IPS-18c (cell line): ENCODE results near the gene SOX5.
"Not testable (repeated sequence)": the region's sequence is repeated elsewhere in the genome, so short reads cannot be mapped to it uniquely, and the experiment has no call there.

ENCODE experiments used
- H3K4me3 ChIP-seq: 2 replicates; pipeline ENCODE4 v1.7.0; 2013; ENCODE audit warnings: low read depth, mild to moderate bottlenecking, low read length, moderate library complexity; ENCODE audit not compliant: insufficient read depth
- H3K9me3 ChIP-seq: one replicate; pipeline ENCODE4 v1.6.1; 2013; ENCODE audit warnings: mild to moderate bottlenecking, low read length, moderate library complexity; ENCODE audit not compliant: control insufficient read depth, insufficient read depth

Gene SOX5

DNA sequence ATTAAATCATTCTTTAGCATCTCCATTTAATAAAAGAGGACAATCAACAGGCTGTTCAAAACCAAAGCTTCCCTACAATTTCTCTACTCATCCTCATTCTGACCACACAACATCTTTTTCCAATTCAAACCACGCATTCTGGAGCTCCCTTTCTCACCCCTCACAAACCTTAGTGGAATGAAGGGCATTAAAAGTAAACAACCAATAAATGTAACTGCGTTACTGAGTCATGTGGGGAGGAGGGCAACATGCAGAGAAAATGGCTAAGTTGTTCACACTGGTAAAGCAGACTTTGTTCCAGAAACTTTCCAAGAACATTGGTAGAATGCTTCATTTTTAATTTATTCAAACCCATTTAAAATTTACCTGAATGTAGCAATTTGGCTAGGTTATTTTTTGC is 19.6 kb downstream of the SOX5 start:
- H3K9me3 ChIP-seq, result no peaks in the 10 kb centered on the region

DNA sequence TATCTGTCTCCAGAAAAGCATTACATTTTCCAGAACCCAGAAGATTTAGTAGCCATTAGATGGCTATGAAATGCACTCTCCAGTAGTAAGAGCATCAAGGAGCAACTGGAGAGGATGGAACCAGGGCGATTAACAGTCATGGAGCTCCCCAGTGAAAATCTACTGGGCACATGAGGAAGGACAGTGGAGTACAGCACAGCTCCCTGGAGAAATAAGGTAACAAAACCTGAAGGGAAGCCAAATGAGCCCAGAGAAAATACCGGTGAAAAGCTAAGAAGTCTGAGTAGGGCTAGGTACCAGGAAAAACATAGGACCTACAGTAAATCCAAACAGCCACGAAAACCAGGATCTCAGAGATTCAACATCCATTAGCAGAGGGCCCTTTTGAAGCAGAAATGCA is 21.6 kb downstream of the SOX5 start:
- H3K9me3 ChIP-seq, result no peaks in the 10 kb centered on the region
- H3K4me3 ChIP-seq, result no peak overlapping the region

More for the DNA sequence above, 19.6 kb downstream of the SOX5 start:
- H3K4me3 ChIP-seq, result no peak overlapping the region

DNA sequence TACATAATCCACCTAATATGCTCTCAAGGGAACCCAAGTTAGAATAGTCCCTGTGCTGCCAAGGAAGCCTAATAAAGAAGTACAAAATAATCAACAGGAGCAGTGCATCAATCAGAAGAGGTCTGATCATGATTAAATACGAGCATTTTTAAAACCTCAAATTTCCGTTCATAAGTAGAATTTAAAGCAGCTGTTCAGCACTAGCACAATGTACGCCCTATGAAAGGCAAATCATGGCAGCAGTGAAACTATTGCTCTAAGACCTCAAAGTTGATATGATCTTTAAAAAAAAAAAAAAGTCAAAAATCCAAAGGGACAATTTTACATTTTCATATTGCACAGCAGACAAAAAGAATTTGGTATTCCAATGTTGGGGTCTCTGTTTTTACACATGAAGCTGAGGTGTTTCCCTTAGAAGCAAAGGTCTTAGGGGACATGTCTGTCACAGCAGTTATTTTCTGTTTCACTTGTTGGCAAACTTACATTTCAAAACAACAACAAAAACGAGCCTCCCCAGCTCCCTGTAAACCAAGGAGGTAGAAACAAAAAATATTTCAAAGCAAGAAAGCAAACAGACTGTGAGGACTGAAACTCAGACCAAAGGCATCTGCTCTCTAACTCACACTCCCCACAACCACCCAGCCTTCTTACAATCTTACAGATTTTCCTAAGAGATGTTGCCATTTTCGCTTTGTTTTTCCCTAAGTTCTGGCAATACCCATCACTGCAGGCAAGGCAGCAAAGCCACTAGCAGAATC is 28.2 kb downstream of the SOX5 start:
- H3K9me3 ChIP-seq, result no peaks in the 10 kb centered on the region
- no peak overlapping the region for H3K4me3 ChIP-seq

DNA sequence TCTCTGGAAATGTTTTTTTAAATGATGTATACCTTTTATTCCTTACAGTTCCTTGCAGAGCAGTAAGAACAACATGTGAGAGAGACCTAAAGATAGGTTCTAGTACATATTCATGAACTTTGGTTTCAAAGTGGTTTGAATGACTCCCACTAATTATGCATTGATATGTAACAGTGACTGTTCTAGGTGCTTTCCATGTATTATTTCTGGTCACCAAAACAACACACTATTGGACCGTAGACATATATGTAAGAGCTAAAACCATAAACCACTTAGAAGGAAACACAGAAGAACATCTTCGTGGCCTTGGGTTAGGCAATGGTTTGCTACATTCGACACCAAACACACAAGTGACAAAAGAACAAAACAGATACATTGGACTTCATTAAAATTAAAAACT is 37.9 kb downstream of the SOX5 start:
- Histone ChIP-seq H3K4me3 (no peak overlapping the region), H3K9me3 (no peaks in the 10 kb centered on the region)

DNA sequence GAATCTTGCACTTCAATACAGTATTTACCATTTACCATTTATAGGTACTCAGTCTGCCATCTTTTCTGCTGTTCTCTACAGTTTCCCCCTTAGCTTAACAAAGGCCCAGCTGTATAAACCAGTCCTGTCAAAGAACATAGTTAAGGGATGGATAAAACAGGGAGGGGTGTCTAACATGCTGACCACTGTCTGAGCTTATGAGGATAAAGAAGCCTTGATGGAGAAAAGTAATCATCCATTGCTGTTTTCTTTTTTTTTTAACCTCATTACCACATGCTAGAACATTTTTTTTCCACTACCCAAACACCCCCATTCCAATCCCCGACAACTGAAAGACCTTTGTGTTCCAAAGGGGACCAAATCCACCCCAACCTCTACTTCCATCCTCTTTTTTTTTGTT is 39.9 kb downstream of the SOX5 start:
- H3K9me3 ChIP-seq, result no peaks in the 10 kb centered on the region
- H3K4me3 ChIP-seq, result no peak overlapping the region

DNA sequence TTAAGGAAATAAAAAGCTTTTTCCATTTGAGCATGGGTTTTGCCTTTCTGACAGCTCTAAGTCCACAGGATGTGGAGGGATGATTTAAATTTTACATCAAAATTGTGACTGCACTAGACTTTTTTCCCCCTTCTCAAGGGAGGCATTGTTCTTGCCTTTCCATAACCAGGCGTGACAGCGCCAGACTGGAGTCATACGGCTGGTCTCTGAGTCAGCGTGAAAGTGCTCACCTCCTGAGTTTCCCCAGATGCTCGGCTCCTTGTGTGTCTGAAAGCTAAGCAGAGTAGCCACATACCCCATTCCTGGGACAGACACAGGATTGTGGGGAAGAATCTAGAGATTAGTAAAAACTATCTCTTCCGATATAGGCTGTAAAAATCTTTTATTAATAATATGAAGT is 43.1 kb downstream of the SOX5 start:
- Histone ChIP-seq H3K9me3 (no peaks in the 10 kb centered on the region), H3K4me3 (no peak overlapping the region)

DNA sequence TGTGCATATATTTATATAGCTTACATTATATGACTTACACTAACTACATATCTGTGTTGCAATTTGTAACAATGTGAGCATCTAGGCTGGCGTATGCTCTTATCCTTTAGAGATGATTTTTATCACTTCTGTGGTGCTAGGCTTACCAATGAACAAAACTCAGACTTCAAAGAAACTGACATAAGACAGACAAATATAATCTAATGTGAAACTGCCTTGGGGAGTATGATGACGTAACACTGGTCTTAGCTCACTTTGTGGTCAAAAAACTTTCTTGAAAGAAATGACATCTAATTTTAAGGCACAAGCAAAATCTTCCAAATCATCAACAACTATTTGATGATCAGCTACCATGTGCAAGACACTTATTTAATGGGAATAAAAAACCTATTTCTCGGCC is 50.0 kb downstream of the SOX5 start:
- no peak overlapping the region for H3K4me3 ChIP-seq
- H3K9me3 ChIP-seq, result no peaks in the 10 kb centered on the region

DNA sequence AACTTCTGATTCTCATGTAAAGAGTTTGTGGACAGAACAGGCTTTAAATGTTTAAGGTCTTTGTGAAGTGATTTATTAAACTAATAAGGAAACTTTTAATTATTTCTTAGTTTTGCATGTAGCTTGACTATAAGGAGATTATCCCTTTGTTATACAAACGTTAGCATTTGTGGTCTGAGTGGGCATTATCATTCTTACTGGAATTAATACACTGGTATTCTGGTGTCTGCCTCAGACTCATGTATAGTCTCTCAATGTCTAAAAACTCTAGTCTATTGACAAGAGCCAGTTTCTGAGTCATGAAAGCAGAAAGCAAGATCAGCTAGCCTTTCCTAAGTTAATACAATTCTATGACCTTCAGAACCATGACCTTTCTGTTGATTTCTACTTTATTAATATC is 51.3 kb downstream of the SOX5 start:
- H3K9me3 ChIP-seq, result no peaks in the 10 kb centered on the region

DNA sequence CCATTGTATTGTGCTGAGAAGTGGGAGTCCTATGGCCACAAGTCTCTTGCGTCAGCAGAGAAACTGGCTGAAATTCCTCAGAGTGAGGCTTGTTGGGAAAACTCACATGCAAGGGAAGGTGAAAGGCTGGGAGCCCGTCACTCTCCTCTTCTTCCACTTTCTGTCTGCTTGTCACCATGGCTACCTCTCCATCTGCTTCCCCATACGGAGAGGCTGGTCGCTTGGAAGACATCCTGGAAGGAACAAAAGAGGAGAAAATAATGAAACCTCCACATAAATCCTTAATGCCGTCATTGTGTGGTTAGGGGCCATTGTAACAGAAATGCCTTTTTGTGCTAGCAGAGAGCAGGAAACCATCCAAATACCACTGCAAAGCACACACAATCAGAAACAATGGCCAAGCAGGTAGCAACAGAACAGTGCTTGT is 53.7 kb downstream of the SOX5 start:
- Histone ChIP-seq H3K4me3 (no peak overlapping the region), H3K9me3 (no peaks in the 10 kb centered on the region)

More for the DNA sequence above, 51.3 kb downstream of the SOX5 start:
- H3K4me3 ChIP-seq, result no peak overlapping the region

DNA sequence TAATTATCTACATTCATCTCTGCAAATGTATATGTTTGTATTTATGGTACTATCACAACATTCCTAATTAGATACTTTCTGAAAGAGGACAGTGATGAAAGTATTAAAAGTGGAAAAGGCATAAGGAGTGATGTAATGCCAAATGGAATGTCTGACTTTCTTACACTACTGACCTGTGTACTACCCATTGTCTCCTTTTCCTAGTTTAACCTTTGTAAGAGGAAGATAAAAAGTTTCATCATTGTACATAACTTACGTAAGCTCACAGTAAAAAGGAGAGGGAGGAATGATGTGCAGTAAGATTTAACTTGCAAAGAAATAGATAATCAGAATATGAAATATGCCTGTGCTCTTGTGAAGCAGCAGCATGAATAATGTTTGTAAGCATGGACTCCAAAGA is 55.9 kb downstream of the SOX5 start:
- no peak overlapping the region for H3K4me3 ChIP-seq
- no peaks in the 10 kb centered on the region for H3K9me3 ChIP-seq

DNA sequence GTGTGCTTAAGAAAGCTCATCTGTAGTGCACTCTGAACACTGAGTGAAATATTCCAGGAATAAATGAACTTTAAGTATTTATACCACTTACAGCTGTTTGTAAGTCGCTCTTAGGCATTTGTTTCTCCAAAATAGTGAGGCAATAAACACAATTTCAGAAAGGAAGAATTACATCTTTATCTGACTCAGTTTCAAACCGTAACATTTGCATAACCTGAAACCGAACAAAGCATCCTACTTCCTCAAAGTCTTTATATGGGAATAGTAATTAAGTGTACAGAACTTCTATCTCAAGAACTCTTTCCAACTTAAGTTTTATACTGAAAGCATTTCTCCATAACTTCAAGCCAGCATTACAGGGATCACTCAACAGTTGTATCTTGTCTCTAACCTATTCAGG is 58.4 kb downstream of the SOX5 start:
- Histone ChIP-seq H3K9me3 (no peaks in the 10 kb centered on the region), H3K4me3 (no peak overlapping the region)

DNA sequence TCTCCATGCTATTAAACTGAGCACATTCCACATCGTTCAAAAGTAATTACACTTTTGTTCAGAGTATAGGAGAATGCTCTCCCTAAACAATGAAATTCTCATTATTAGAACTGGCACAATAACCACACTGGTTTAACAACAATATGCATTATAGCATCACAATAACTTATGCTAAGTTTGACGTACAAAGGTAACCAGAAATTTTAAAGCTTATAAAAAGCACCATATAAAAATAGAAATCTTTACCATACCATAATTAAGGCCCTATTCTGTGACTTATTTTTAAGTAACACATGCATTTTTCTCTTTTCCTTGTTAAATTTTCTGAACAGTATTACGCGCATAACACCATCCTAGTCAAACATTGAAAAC is 60.4 kb downstream of the SOX5 start:
- no peaks in the 10 kb centered on the region for H3K9me3 ChIP-seq
- no peak overlapping the region for H3K4me3 ChIP-seq

DNA sequence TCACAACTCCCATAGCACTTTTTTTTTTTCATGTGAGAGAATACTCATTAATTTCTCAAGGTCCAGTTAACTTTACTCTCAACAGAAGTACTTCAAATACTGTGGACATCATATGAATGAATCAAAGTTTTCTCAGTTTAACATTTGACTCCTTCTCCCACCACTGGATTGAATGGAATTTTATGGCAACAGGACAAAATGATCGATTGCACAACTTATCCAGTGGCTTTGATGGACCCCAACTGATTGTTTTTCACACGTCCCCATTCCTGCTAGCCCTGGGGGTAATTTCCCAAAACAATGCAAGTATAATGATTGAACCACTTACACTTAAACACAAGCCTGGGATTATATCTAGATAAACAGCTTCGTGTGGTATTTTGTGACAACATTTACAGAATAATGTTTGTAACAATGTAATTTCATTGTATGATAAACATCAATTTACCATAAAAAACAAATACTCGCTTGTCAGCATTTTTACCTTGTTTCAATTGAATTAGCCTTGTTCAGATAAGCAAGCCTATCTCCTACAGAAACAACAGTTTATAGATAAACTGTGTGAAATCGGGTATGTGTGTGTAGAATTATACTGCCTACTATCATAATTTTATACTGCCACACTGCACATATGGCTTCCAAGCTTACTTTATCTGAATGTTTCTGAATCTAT is 60.9 kb downstream of the SOX5 start:
- no peaks in the 10 kb centered on the region for H3K9me3 ChIP-seq
- H3K4me3 ChIP-seq, result no peak overlapping the region

DNA sequence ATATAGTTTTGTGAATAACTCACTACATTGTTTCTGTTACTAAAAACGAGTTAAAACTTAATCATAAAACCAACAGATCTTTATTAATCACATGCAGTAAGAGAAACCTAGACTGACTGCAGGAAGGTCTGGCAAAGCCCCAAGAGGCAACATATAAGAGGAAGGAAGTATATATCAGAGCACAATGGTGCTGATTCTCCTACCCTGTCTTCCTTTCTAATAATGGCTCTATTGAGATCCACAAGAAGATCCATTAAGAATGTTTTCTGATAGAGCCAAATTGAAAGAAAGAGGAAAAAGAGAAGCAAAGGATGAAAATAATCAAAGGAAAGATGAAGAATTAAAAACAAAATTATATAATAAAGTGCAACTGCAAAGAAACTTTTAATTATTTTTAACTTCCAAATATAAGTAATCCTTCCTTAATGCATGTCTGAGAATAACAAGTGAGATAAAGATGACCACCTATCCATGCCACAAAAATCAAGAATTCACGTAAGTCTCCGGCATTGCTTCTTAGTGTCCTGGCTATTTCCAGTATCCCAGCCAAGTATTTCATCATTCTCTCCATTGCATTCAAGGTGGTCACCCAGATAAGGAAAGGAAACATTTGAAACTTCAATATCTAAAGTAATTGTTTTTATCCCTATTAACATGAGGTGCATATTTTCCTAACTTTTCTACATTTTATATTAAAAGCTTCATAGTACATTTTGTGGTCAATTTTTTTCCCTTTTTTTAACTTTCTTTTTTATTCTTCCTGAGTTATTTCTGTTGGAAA is 62.2 kb downstream of the SOX5 start:
- Histone ChIP-seq H3K9me3 (no peaks in the 10 kb centered on the region), H3K4me3 (no peak overlapping the region)

DNA sequence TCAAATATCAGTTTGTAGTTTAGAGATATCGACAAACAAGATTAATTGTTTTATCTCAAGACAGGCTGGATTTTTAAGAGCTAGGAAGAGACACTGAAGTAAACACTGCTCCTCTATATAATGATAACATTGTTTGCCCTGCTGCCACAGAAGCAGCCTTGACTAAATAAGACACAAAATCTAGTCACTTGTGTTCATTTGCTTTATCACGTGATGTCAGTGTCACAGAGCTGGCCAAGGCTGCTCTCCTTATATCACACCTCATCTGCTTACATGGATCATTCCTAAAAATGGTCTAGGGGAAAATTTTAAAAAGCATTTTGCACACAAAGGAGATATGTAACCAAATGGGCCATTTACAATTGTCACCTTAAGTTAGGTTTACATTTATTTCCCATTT is 64.1 kb downstream of the SOX5 start:
- Histone ChIP-seq H3K4me3 (no peak overlapping the region), H3K9me3 (no peaks in the 10 kb centered on the region)

DNA sequence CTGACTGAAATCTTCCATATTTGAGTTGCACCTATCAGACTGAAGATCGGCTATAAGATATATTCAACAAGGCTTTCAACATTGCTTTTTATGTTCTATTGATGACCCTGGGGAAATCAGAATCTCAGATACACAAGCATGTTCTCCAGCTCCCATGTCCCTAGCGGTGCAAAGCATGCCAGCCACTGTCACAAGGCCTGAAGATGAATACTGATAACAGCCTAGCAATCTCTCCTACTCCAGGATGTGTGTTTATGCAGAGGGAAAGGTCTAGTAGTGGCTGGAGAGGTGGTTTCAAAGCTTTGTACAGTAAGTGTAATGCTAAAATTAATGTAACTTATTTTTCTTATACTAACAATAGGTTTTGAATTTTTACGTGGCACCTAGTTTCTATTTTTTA is 64.6 kb downstream of the SOX5 start:
- Histone ChIP-seq H3K9me3 (no peaks in the 10 kb centered on the region), H3K4me3 (no peak overlapping the region)

DNA sequence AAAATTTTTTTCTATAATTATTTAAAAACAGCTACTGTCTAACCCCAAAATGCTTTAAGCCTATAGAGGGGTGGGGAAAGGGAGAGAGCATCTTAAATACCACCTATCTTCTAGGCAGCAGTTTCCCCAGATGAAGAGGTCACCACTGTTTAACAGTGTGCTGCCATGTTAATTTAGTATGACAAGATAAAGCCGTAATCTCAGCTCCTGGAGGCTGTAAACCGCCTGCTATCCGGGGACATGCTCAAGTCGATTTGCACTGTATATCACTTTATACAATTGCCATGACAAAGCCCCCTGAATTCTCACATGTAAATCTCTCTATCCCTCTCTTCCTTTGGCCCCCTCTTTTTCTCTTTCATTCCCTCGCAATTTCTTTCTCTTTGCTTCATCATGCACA is 68.5 kb downstream of the SOX5 start:
- Histone ChIP-seq H3K9me3 (no peaks in the 10 kb centered on the region), H3K4me3 (no peak overlapping the region)

DNA sequence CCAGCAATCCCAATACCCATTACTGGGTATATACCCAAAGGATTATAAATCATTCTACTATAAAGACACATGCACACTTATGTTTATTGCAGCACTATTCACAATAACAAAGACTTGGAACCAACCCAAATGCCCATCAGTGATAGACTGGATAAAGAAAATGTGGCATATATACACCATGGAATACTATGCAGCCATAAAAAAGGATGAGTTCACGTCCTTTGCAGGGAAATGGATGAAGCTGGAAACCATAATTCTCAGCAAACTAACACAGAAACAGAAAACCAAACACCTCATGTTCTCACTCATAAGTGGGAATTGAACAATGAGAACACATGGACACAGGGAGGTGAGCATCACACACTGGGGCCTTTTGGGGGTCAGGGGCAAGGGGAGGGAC is 72.9 kb downstream of the SOX5 start:
- H3K4me3 ChIP-seq, H3K9me3 ChIP-seq: not testable (repeated sequence)
